Sigmoid colon (tissue), 7 donors: ENCODE measurements around the gene C1orf74. TPM values are rescaled to one million over a fixed set of nuclear protein-coding genes. Genes with fewer than 3 reads are reported as not detected.
A peak's percentile ranks its signal among the peaks of the same experiment; 100 is the strongest.
"Not testable (repeated sequence)": the region's sequence is repeated elsewhere in the genome, so short reads cannot be mapped to it uniquely, and the experiment has no call there.

ENCODE experiments used
- DNase-seq: peaks from one replicate; pipeline ENCODE4 v3.0.0-alpha.2; 2019
- H3K27ac ChIP-seq, 4 donors: fragments of 200-600 bp; sonication (generic); one replicate each; pipeline ENCODE4 v1.5.1; 2016 to 2019; ENCODE audit warnings: mild to moderate bottlenecking in 1 of 4
- H3K27me3 ChIP-seq, 3 donors: fragments of 200-600 bp; sonication (generic); one replicate each; pipeline ENCODE4 v1.5.1; 2019; ENCODE audit warnings: mild to moderate bottlenecking in 1 of 3
- H3K36me3 ChIP-seq, 4 donors: fragments of 200-600 bp; sonication (generic); one replicate each; pipeline ENCODE4 v1.5.1; 2016 to 2019
- H3K4me1 ChIP-seq, 4 donors: fragments of 200-600 bp; sonication (generic); one replicate each; pipeline ENCODE4 v1.5.1; 2017 to 2019
- H3K4me3 ChIP-seq, 4 donors: fragments of 200-600 bp; sonication (generic); one replicate each; pipeline ENCODE4 v1.5.1; 2017 to 2019; ENCODE audit warnings: mild to moderate bottlenecking in 2 of 4, moderate library complexity in 1 of 4
- H3K9me3 ChIP-seq, 4 donors: fragments of 200-600 bp in 3 of 4; sonication (generic) in 3 of 4; one replicate each; pipeline versions ENCODE4 v1.5.1 to v1.6.1; 2013 to 2019
- EP300 ChIP-seq, 4 donors: sonication (generic); formaldehyde crosslinking; IDR thresholded peaks; one replicate each; pipeline ENCODE4 v1.6.1; 2017; ENCODE audit warnings: antibody characterized with exemption in 4 of 4
- POLR2A ChIP-seq, 2 donors: fragments of 450-650 bp; IDR thresholded peaks; one replicate each; pipeline ENCODE4 v1.6.1; 2016; ENCODE audit warnings: antibody characterized with exemption in 2 of 2, mild to moderate bottlenecking in 2 of 2, moderate library complexity in 2 of 2
- POLR2AphosphoS5 ChIP-seq, 4 donors: sonication (generic); formaldehyde crosslinking; IDR thresholded peaks; one replicate each; pipeline ENCODE4 v1.6.1; 2017; ENCODE audit warnings: antibody characterized with exemption in 4 of 4
- WGBS, 2 donors: extraction: QIAGEN DNeasy Blood & Tissue Kit; methylation state at CpG; one replicate each; pipeline ENCODE4 v1.1.7; 2013; 5-methylcytosine and 5-hydroxymethylcytosine counted together
- intact Hi-C: fragments of 100-400 bp; cut with DNase I; formaldehyde crosslinking; loops from one replicate; pipeline ENCODE4 v1.15.1; 2023
- polyA plus RNA-seq, 3 donors: library from polyadenylated mRNA; stranded (reverse); fragments of 200-250 nt; gene quantifications; one replicate each; pipeline ENCODE4 v1.2.3, GENCODE V29; 2013
- total RNA-seq, 4 donors: library from RNA; depleted of rRNA; stranded (reverse); fragments of >200 nt; gene quantifications; one replicate each; pipeline ENCODE4 v1.1.0, GENCODE V29; 2016
- TF ChIP-seq, protein P1 (sequence below), 4 experiments: fragments of 450-650 bp in 3 of 4; fragments of 200-600 bp in 1 of 4; IDR thresholded peaks; one replicate each; pipeline ENCODE4 v1.5.1; 2016 to 2019; ENCODE audit warnings: antibody characterized with exemption in 4 of 4, mild to moderate bottlenecking in 3 of 4, moderate library complexity in 2 of 4
- donor health status: healthy with polysubstance abuse.
- donor health status: Bipolar disorder and iron deficiency.
- donor health status: healthy.

C1orf74 gene
- total and polyA plus RNA-seq, 7 donors, result 0.28 to 1.8 (median 1.2) TPM

DNA sequence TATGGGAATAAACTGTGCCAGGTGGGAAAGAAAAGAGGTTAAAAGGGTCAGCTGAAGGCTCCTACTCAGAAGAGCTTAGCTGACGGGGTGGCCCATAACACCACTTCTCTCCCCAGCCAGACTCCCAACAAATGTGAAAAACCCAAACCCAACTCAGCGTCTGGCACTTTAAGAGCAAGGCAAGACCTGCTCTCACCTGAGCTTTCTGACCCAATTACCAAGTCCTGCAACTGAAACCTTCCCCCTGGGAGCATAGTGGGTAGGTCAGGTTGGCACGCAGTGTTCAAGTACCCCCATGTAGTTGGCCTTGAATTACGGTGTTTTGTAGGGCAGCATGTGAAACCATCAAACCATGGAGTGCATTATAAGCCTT is 18.4 kb upstream of the C1orf74 start:
- peaks cover 0 to 7% (median 6%) of the 10 kb centered on the region in 4 donors for H3K4me1 ChIP-seq
- H3K9me3 ChIP-seq, result no peaks in the 10 kb centered on the region
- H3K27ac ChIP-seq, result no peak overlapping the region

DNA sequence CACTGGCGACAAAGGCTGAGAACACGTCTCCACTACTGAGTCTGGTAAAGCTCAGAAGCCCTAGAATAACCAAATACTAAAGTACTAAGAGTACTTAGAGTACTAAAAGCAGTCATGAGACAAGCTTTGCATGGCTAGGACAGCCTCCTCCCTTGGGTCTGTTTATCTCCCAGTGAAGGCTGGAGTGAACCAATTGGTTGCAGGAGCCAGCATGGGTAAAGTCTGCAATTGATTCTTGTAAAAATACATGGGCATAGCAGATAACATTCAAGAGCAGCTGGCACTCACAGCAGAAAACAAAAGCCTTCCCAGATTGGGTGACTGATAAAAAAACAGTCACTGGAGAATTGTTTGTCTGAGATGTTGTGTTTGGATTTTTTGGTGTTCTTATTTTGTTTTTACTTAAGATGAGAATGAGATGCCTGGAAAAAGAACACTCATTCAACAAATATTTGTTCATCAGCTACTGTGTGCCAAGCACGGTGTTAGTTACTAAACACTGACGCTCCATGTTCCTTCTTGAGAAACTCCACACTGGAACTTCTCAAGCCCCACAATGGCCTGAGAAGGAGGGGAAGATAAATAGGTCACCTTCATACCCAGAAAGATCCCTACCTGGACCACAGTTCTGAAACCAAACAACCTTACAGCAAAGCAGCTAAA is 17.9 kb upstream of the C1orf74 start:
- no peaks in the 10 kb centered on the region for H3K36me3 ChIP-seq
- DNase-seq, result no peak
- no peaks in the 10 kb centered on the region for H3K9me3 ChIP-seq
- intact Hi-C loops, result no loop called here
- no peak overlapping the region for H3K27ac ChIP-seq
- peaks cover 0 to 4% (median 0%) of the 10 kb centered on the region in 3 donors for H3K27me3 ChIP-seq
- peaks cover 0 to 7% (median 6%) of the 10 kb centered on the region in 4 donors for H3K4me1 ChIP-seq
- TF ChIP-seq POLR2A (IDR thresholded peaks at IDR 0.05), result no peak
- no peak for TF ChIP-seq EP300 (IDR thresholded peaks at IDR 0.05)
- no peak for TF ChIP-seq POLR2AphosphoS5 (IDR thresholded peaks at IDR 0.05)
- TF ChIP-seq, protein P1, sequence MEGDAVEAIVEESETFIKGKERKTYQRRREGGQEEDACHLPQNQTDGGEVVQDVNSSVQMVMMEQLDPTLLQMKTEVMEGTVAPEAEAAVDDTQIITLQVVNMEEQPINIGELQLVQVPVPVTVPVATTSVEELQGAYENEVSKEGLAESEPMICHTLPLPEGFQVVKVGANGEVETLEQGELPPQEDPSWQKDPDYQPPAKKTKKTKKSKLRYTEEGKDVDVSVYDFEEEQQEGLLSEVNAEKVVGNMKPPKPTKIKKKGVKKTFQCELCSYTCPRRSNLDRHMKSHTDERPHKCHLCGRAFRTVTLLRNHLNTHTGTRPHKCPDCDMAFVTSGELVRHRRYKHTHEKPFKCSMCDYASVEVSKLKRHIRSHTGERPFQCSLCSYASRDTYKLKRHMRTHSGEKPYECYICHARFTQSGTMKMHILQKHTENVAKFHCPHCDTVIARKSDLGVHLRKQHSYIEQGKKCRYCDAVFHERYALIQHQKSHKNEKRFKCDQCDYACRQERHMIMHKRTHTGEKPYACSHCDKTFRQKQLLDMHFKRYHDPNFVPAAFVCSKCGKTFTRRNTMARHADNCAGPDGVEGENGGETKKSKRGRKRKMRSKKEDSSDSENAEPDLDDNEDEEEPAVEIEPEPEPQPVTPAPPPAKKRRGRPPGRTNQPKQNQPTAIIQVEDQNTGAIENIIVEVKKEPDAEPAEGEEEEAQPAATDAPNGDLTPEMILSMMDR (IDR thresholded peaks at IDR 0.05), result no peak
- H3K4me3 ChIP-seq, result no peak overlapping the region
- WGBS, 2 donors, result 48 to 80% methylated on average over 4 of the region's 4 CpGs

More for the DNA sequence above, 18.4 kb upstream of the C1orf74 start:
- TF ChIP-seq POLR2A (IDR thresholded peaks at IDR 0.05) (no peak), POLR2AphosphoS5 (IDR thresholded peaks at IDR 0.05) (no peak), EP300 (IDR thresholded peaks at IDR 0.05) (no peak)
- TF ChIP-seq, protein P1 (IDR thresholded peaks at IDR 0.05), result no peak
- intact Hi-C loops, result no loop called here
- H3K4me3 ChIP-seq, result no peak overlapping the region
- whole genome bisulfite sequencing, 2 donors, result 90 to 94% methylated on average over 4 of the region's 4 CpGs
- H3K36me3 ChIP-seq, result no peaks in the 10 kb centered on the region
- DNase-seq, result no peak
- H3K27me3 ChIP-seq, result peaks cover 0 to 4% (median 0%) of the 10 kb centered on the region in 3 donors

DNA sequence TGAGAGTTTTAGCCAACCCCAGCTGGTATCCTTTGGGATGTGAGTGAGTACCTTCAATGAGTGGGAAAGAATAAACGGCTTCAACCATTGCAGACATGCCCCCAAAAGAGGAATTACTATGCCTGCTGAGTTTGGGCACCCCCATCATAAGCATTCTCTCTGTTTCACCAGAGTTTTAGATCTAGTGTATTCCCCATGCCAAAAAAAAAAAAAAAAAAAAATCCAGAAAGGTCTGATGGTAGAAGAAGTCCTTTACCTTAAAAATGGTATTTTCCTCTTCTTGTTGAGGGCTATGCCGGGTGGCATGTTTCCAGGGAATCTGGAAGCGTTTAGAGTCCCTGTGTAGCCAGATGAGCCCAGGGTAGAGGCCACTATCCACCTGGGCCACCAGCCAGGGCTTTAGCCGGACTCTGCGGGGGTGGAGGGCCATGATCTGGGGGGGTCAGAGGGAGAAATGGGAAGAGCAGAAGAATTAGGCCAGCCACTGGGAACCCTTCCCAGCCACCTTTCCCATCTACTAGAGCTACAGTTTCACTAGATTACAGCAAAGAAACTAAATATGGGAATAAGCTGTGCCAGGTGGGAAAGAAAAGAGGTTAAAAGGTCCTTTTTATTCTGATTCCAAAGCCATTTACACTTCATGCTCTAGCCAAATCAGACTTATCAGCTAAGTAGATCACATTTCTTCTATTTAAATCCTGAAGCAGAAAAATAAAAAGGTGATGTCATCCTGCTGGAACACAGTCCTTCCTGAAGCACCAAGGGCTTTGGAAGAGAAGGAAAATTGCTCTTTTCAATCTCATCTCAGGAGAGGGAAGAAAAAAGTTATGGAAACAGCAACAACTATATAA is 16.9 kb upstream of the C1orf74 start:
- WGBS, 2 donors, result 88 to 91% methylated on average over 5 of the region's 5 CpGs
- no peak overlapping the region for H3K4me3 ChIP-seq
- peaks cover 0 to 4% (median 0%) of the 10 kb centered on the region in 3 donors for H3K27me3 ChIP-seq
- intact Hi-C loops, result no loop called here
- no peaks in the 10 kb centered on the region for H3K36me3 ChIP-seq
- TF ChIP-seq EP300 (IDR thresholded peaks at IDR 0.05) (no peak), POLR2AphosphoS5 (IDR thresholded peaks at IDR 0.05) (no peak), POLR2A (IDR thresholded peaks at IDR 0.05) (no peak)
- TF ChIP-seq, protein P1 (IDR thresholded peaks at IDR 0.05), result no peak
- peaks cover 0 to 6% (median 5%) of the 10 kb centered on the region in 4 donors for H3K4me1 ChIP-seq
- H3K9me3 ChIP-seq, result no peaks in the 10 kb centered on the region
- H3K27ac ChIP-seq, result no peak overlapping the region
- peak; percentile 67 for DNase-seq

DNA sequence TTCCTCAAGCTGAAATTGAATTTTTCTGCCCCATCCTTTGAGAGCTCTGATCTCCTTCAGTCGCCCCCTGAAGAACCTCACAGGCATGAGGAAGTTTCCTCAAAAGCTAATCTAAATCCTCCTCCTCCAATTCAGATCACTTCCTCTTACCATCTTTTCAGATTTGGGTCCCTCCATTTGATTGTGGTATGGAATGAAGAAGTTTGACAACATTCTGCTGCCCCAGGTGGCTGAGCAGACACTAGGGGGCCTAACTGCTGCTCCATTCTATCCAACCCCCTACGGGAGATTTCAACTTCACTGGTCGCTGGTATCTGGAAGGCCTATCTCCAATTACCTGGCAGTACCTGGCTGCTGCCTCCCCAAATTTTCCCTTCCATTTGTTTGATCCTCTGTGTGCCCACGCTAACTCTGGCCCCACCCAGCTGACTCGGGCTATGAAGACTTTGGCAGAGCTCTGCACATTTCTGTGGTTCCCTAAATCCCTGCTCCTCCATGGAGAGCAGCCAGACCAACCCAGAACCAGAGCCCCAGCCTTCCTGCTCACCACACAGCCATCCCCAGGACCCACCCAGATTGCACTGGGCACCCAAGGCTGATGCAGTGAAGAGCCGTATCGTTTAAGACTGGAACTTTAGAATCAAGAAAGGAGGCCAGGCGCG is 13.8 kb upstream of the C1orf74 start:
- no peak overlapping the region for H3K4me3 ChIP-seq
- H3K27ac ChIP-seq, result no peak overlapping the region
- H3K4me1 ChIP-seq, result no peaks in the 10 kb centered on the region
- no peak for DNase-seq
- intact Hi-C loops, result no loop called here
- no peaks in the 10 kb centered on the region for H3K27me3 ChIP-seq
- 84 to 85% methylated on average over 9 of the region's 9 CpGs for WGBS, 2 donors
- no peaks in the 10 kb centered on the region for H3K36me3 ChIP-seq
- no peak for TF ChIP-seq POLR2AphosphoS5 (IDR thresholded peaks at IDR 0.05)
- TF ChIP-seq EP300 (IDR thresholded peaks at IDR 0.05), result no peak
- TF ChIP-seq, protein P1 (IDR thresholded peaks at IDR 0.05), result no peak
- TF ChIP-seq POLR2A (IDR thresholded peaks at IDR 0.05), result no peak
- H3K9me3 ChIP-seq, result no peaks in the 10 kb centered on the region

DNA sequence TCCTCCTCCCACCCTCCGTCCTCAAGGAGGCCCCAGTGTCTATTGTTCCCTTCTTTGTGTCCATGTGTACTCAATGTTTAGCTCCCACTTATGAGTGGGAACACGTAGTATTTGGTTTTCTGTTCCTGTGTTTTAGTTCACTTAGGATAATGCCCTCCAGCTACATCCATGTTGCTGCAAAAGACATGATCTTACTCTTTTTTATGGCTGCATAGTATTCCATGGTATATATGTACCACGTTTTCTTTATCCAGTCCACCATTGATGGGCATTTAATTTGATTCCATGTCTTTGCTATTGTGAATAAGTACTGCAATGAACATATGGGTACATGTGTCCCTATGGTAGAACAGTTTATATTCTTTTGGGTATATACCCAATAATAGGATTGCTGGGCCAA is 9.4 kb upstream of the C1orf74 start:
- H3K27ac ChIP-seq, H3K4me1 ChIP-seq, intact Hi-C loops, H3K9me3 ChIP-seq, H3K4me3 ChIP-seq, H3K27me3 ChIP-seq, DNase-seq, H3K36me3 ChIP-seq: not testable (repeated sequence)
- WGBS, 2 donors, result 93 to 95% methylated on average over 3 of the region's 3 CpGs
